Glutamatergic neuron (in vitro differentiated cells): Measurements from ENCODE around the gene RALGPS1. TPM values are rescaled to one million over a fixed set of nuclear protein-coding genes. Genes with fewer than 3 reads are reported as not detected.

Source experiments
- DNase-seq: peaks from one replicate; pipeline ENCODE4 v3.0.0; 2022
- H3K27ac Mint-ChIP-seq: one replicate; pipeline ENCODE4 v1.8.0; 2020; ENCODE audit warnings: mild to moderate bottlenecking, mixed read lengths, inconsistent platforms; ENCODE audit not compliant: unreplicated experiment
- H3K27me3 Mint-ChIP-seq: one replicate; pipeline ENCODE4 v1.8.0; 2020; ENCODE audit warnings: mild to moderate bottlenecking, moderate library complexity, mixed read lengths, inconsistent platforms; ENCODE audit not compliant: unreplicated experiment
- H3K36me3 Mint-ChIP-seq: one replicate; pipeline ENCODE4 v1.8.0; 2020; ENCODE audit warnings: mild to moderate bottlenecking, mixed read lengths, inconsistent platforms; ENCODE audit not compliant: unreplicated experiment
- H3K4me1 Mint-ChIP-seq: one replicate; pipeline ENCODE4 v1.8.0; 2020; ENCODE audit warnings: mild to moderate bottlenecking, low read depth, mixed read lengths, inconsistent platforms; ENCODE audit not compliant: unreplicated experiment
- H3K4me3 Mint-ChIP-seq: one replicate; pipeline ENCODE4 v1.8.0; 2020; ENCODE audit warnings: mild to moderate bottlenecking, mixed read lengths, inconsistent platforms; ENCODE audit not compliant: unreplicated experiment
- H3K9me3 Mint-ChIP-seq: one replicate; pipeline ENCODE4 v1.8.0; 2020; ENCODE audit warnings: mild to moderate bottlenecking, moderate library complexity, mixed read lengths, inconsistent platforms; ENCODE audit not compliant: unreplicated experiment
- CTCF ChIP-seq: fragments of 200-600 bp; sonication (generic); IDR thresholded peaks from one replicate; pipeline ENCODE4 v1.5.0; 2021; ENCODE audit not compliant: partially characterized antibody, unreplicated experiment
- total RNA-seq: library from RNA; stranded (reverse); fragmentation: NEBNext Ultra II Directional; extraction: Animal tissue kit (Norgen Biotek cat#: 25700); gene quantifications from one replicate; pipeline ENCODE4 v1.2.1, GENCODE V29; 2021; ENCODE audit not compliant: unreplicated experiment

RALGPS1 gene
- total RNA-seq, 1 donor from 2014 or later, result 23.8 TPM

- H3K27ac Mint-ChIP-seq, result no peak overlapping the region
- TF ChIP-seq CTCF, result no peak
- no peaks in the 10 kb centered on the region for H3K36me3 Mint-ChIP-seq
Measured at GRCh38 chr9:126975327-126976220, 61.0 kb downstream of the RALGPS1 start.

GRCh38 chr9:126979461-126979860 lies 64.9 kb downstream of the RALGPS1 start:
- Mint-ChIP-seq H3K9me3 (no peaks in the 10 kb centered on the region), H3K4me1 (no peaks in the 10 kb centered on the region), H3K27ac (no peak overlapping the region), H3K4me3 (no peak overlapping the region), H3K36me3 (no peaks in the 10 kb centered on the region), H3K27me3 (peaks cover 1% of the 10 kb centered on the region)
- no peak for TF ChIP-seq CTCF
- no peak for DNase-seq

More at GRCh38 chr9:126975327-126976220, 61.0 kb downstream of the RALGPS1 start:
- DNase-seq, result no peak
- no peaks in the 10 kb centered on the region for H3K9me3 Mint-ChIP-seq
- H3K4me3 Mint-ChIP-seq, result no peak overlapping the region
- H3K4me1 Mint-ChIP-seq, result no peaks in the 10 kb centered on the region
- no peaks in the 10 kb centered on the region for H3K27me3 Mint-ChIP-seq

GRCh38 chr9:126980231-126980630 lies 65.6 kb downstream of the RALGPS1 start:
- DNase-seq, result no peak
- Mint-ChIP-seq H3K27ac (no peak overlapping the region), H3K9me3 (no peaks in the 10 kb centered on the region), H3K4me1 (no peaks in the 10 kb centered on the region), H3K36me3 (no peaks in the 10 kb centered on the region), H3K4me3 (no peak overlapping the region), H3K27me3 (peaks cover 1% of the 10 kb centered on the region)
- TF ChIP-seq CTCF, result no peak

- H3K4me1 Mint-ChIP-seq, result no peaks in the 10 kb centered on the region
- H3K27me3 Mint-ChIP-seq, result peaks cover 1% of the 10 kb centered on the region
- no peak for DNase-seq
- H3K4me3 Mint-ChIP-seq, result no peak overlapping the region
- TF ChIP-seq CTCF, result no peak
- H3K9me3 Mint-ChIP-seq, result peaks cover 2% of the 10 kb centered on the region
- H3K36me3 Mint-ChIP-seq, result no peaks in the 10 kb centered on the region
- H3K27ac Mint-ChIP-seq, result no peak overlapping the region
Measured at GRCh38 chr9:126981218-126981617, 66.6 kb downstream of the RALGPS1 start.

GRCh38 chr9:126982215-126983002 lies 67.8 kb downstream of the RALGPS1 start:
- DNase-seq, result no peak
- H3K4me3 Mint-ChIP-seq, result no peak overlapping the region
- no peaks in the 10 kb centered on the region for H3K4me1 Mint-ChIP-seq
- no peak overlapping the region for H3K27ac Mint-ChIP-seq
- H3K27me3 Mint-ChIP-seq, result peaks cover 1% of the 10 kb centered on the region
- no peaks in the 10 kb centered on the region for H3K36me3 Mint-ChIP-seq
- H3K9me3 Mint-ChIP-seq, result peaks cover 2% of the 10 kb centered on the region
- no peak for TF ChIP-seq CTCF
